SJCRH30 (cell line): ENCODE measurements around the gene TRIM9. TPM values are rescaled to one million over a fixed set of nuclear protein-coding genes. Genes with fewer than 3 reads are reported as not detected.
"Not testable (repeated sequence)": the region's sequence is repeated elsewhere in the genome, so short reads cannot be mapped to it uniquely, and the experiment has no call there.

Experiments used
- DNase-seq, 2 experiments: peaks; one replicate each; pipeline ENCODE4 v3.0.0-alpha.2; 2015 to 2020
- H3K27ac ChIP-seq: fragments of 250-450 bp; sonication (Bioruptor Pico); 2 replicates; pipeline ENCODE4 v1.5.1; 2020; ENCODE audit warnings: mild to moderate bottlenecking, moderate library complexity
- H3K27me3 ChIP-seq: fragments of 250-450 bp; sonication (Bioruptor Pico); 2 replicates; pipeline ENCODE4 v1.5.1; 2020; ENCODE audit warnings: mild to moderate bottlenecking, moderate library complexity
- H3K36me3 ChIP-seq: fragments of 250-450 bp; sonication (Bioruptor Pico); 2 replicates; pipeline ENCODE4 v1.5.1; 2020; ENCODE audit warnings: mild to moderate bottlenecking, moderate library complexity
- H3K4me1 ChIP-seq: fragments of 250-450 bp; sonication (Bioruptor Pico); 2 replicates; pipeline ENCODE4 v1.5.1; 2020; ENCODE audit warnings: mild to moderate bottlenecking, moderate library complexity
- H3K4me3 ChIP-seq: fragments of 250-450 bp; sonication (Bioruptor Pico); 2 replicates; pipeline ENCODE4 v1.5.1; 2020; ENCODE audit warnings: mild to moderate bottlenecking, moderate library complexity
- H3K9me3 ChIP-seq: fragments of 250-450 bp; sonication (Bioruptor Pico); replicated peaks from 2 replicates; pipeline ENCODE4 v1.5.1; 2020; ENCODE audit warnings: mild to moderate bottlenecking, moderate library complexity
- total RNA-seq: library from RNA; depleted of rRNA; stranded (reverse); fragments of >200 nt; shearing (Covaris generic); gene quantifications from 2 replicates; pipeline ENCODE4 v1.2.3, GENCODE V29; 2014

Gene TRIM9
- total RNA-seq, 1 experiment from 2014 or later = 1.6 TPM

- no peak for DNase-seq
- Histone ChIP-seq H3K27me3 (0 out of 2 replicates have a peak, but pooled peaks cover 4% of the 10 kb centered on the region), H3K4me1 (no peaks in the 10 kb centered on the region), H3K4me3 (no peak overlapping the region), H3K9me3 (no peaks in the 10 kb centered on the region), H3K27ac (no peak overlapping the region), H3K36me3 (no peaks in the 10 kb centered on the region)
These were observed 80.8 kb downstream of the TRIM9 start for GRCh38 chr14:51014086-51014485.

DNA sequence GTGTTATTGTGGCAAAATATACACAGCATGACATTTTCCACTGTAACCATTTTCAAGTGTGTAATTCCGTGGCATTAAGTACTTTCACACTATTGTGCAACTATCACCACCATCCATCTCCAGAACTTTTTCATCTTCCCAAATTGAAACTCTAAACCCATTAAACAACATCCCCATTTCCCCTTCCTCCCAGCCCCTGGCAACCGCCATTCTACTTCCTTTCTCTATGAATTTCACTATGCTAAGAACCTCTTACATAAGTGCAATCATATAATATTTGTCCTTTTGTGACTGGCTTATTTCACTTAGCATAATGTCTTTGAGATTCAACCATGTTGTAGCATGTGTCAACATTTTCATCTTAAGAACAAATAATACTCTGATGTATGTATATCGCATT, 82.8 kb downstream of the TRIM9 start:
- no peaks in the 10 kb centered on the region for H3K36me3 ChIP-seq
- H3K4me3 ChIP-seq = no peak overlapping the region
- DNase-seq = no peak
- no peaks in the 10 kb centered on the region for H3K4me1 ChIP-seq
- H3K27me3 ChIP-seq = 0 out of 2 replicates have a peak, but pooled peaks cover 4% of the 10 kb centered on the region
- H3K27ac ChIP-seq = no peak overlapping the region
- no peaks in the 10 kb centered on the region for H3K9me3 ChIP-seq

DNA sequence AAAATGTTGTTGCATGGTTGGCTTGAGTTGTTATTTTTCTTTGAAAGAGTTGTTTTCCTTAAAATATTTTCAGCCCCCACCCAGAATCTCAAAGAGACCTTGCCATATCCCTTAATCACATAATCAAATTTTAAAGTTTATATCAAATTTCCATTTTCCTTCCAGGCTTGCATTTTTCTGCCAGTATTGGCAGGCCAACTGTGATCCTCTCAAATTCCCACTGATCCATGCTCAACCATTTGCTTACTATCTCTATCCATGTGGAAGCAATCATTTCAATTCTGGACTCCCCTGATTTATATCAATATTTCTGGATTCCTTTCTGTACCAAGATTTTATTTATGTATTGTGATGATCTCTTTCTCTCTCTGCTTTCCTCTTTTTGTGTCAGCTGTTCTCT, 86.5 kb downstream of the TRIM9 start:
- Histone ChIP-seq H3K27me3 (0 out of 2 replicates have a peak, but pooled peaks cover 4% of the 10 kb centered on the region), H3K36me3 (no peaks in the 10 kb centered on the region), H3K9me3 (no peaks in the 10 kb centered on the region), H3K4me3 (no peak overlapping the region), H3K27ac (no peak overlapping the region), H3K4me1 (no peaks in the 10 kb centered on the region)
- no peak for DNase-seq

- Histone ChIP-seq H3K9me3 (no peaks in the 10 kb centered on the region), H3K27ac (no peak overlapping the region), H3K4me1 (no peaks in the 10 kb centered on the region), H3K36me3 (no peaks in the 10 kb centered on the region), H3K27me3 (no peaks in the 10 kb centered on the region), H3K4me3 (no peak overlapping the region)
- peak; percentile 5 to 23 for DNase-seq
These were observed 88.1 kb downstream of the TRIM9 start for GRCh38 chr14:51006781-51007211.

GRCh38 chr14:51006324-51006723, 88.6 kb downstream of the TRIM9 start:
- H3K36me3 ChIP-seq = no peaks in the 10 kb centered on the region
- H3K4me1 ChIP-seq = no peaks in the 10 kb centered on the region
- H3K27me3 ChIP-seq = no peaks in the 10 kb centered on the region
- no peak overlapping the region for H3K27ac ChIP-seq
- DNase-seq = no peak
- H3K4me3 ChIP-seq = no peak overlapping the region
- no peaks in the 10 kb centered on the region for H3K9me3 ChIP-seq

DNA sequence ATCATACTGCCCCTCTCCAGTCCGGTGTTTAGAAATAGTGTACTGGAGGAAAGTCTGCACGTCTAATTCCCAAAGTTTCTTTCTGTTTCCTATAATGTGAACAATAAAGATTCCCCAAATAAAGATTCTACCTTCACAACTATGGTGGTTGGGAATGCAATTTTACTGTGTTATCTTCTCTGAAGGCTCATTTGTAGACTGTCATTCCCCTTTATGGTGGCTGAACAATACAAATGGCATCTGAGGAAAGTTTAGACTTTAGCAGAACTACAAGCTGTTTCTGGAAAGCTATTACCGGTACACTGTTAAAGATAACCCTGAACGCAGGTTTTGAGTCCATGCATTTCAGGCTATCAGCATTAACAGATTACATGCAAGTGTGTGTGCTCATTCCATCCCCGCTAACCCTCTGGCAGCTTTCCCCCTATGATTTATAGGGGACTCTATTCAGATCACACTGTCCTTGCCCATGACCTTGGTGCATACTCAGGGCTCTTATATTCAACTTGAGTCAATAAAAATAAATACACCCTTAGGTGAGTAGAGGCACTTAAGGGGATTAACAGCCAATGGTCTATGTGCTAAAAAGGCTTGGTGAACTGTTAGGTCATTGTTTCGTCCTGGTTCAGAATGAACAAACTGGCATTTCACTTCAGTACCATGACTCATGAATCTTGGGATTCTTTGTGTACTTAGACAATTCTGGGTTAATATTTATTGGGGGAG, 89.9 kb downstream of the TRIM9 start:
- H3K36me3 ChIP-seq = no peaks in the 10 kb centered on the region
- no peaks in the 10 kb centered on the region for H3K9me3 ChIP-seq
- H3K27me3 ChIP-seq = no peaks in the 10 kb centered on the region
- no peak for DNase-seq
- no peak overlapping the region for H3K27ac ChIP-seq
- H3K4me3 ChIP-seq = no peak overlapping the region
- no peaks in the 10 kb centered on the region for H3K4me1 ChIP-seq

- Histone ChIP-seq H3K27ac (no peak overlapping the region), H3K9me3 (no peaks in the 10 kb centered on the region), H3K4me3 (no peak overlapping the region), H3K27me3 (no peaks in the 10 kb centered on the region), H3K36me3 (no peaks in the 10 kb centered on the region), H3K4me1 (no peaks in the 10 kb centered on the region)
- no peak for DNase-seq
These were observed 90.5 kb downstream of the TRIM9 start for GRCh38 chr14:51004352-51004800.

DNA sequence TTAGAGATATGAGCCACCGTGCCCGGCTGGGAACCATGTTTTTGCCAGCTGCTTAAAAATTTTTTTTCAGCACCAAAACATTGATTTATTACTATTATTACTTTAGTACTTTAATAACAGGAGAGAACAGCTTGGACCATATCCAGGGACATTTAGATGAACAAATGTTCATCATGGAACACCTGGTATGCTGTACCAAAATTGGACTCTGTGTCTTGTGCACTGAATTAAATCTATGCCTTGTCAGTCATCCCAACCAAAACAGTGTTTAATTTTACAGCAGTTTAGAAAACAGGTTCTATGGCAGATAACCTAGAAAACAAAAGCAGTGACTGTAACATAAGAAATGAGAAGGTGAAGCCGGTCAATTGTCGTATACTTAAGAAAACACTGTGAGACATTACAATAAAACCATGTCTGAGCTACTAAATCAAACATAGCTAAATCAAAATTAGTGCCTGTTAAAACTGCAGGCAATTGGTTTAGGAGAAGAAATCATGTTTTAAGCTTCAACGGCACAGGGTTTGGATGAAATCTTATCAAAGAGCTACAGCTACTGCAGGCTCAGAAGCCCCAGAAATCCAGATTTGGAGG, 92.4 kb downstream of the TRIM9 start:
- H3K4me1 ChIP-seq = no peaks in the 10 kb centered on the region

GRCh38 chr14:51000566-51000965, 94.3 kb downstream of the TRIM9 start:
- no peak overlapping the region for H3K27ac ChIP-seq
- DNase-seq = no peak
- no peaks in the 10 kb centered on the region for H3K27me3 ChIP-seq
- H3K4me3 ChIP-seq = no peak overlapping the region
- no peaks in the 10 kb centered on the region for H3K4me1 ChIP-seq
- H3K9me3 ChIP-seq = no peaks in the 10 kb centered on the region
- H3K36me3 ChIP-seq = no peaks in the 10 kb centered on the region

More for the DNA sequence above, 92.4 kb downstream of the TRIM9 start:
- H3K36me3 ChIP-seq = no peaks in the 10 kb centered on the region
- H3K9me3 ChIP-seq = no peaks in the 10 kb centered on the region
- DNase-seq = no peak
- no peaks in the 10 kb centered on the region for H3K27me3 ChIP-seq
- no peak overlapping the region for H3K27ac ChIP-seq
- H3K4me3 ChIP-seq = no peak overlapping the region

- Histone ChIP-seq H3K4me1 (no peaks in the 10 kb centered on the region), H3K27me3 (no peaks in the 10 kb centered on the region), H3K27ac (no peak overlapping the region), H3K4me3 (no peak overlapping the region), H3K9me3 (no peaks in the 10 kb centered on the region), H3K36me3 (no peaks in the 10 kb centered on the region)
- DNase-seq = peak; percentile 19 to 31
These were observed 95.2 kb downstream of the TRIM9 start for GRCh38 chr14:50999726-51000125.

GRCh38 chr14:50998612-50999011, 96.3 kb downstream of the TRIM9 start:
- Histone ChIP-seq H3K4me1 (no peaks in the 10 kb centered on the region), H3K27me3 (no peaks in the 10 kb centered on the region), H3K4me3 (no peak overlapping the region), H3K9me3 (no peaks in the 10 kb centered on the region), H3K27ac (no peak overlapping the region), H3K36me3 (no peaks in the 10 kb centered on the region)
- DNase-seq = no peak

DNA sequence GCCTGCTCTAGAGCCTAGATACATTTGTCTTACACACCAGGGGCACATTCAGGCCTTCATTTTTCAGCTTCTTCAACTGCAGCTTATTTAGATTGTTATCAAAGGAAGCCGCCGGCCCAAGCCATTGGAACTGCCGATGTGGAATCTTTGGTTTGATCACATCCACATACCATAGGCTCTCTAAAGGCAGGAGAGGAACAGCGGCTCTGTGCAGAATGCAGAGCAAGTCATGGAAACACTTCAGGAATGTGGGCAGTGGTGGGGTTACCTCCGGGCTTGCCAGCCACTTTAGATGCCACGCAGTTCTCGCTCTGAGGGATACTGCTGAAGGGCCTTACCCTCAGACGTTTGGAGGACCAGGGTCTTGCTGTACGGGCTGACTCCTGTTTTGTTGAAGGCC, 97.2 kb downstream of the TRIM9 start:
- Histone ChIP-seq H3K4me1 (no peaks in the 10 kb centered on the region), H3K27ac (no peak overlapping the region)
- no peak for DNase-seq

GRCh38 chr14:50994158-50994557, 100.7 kb downstream of the TRIM9 start:
- H3K36me3 ChIP-seq, DNase-seq, H3K9me3 ChIP-seq, H3K4me3 ChIP-seq, H3K4me1 ChIP-seq, H3K27ac ChIP-seq, H3K27me3 ChIP-seq: not testable (repeated sequence)

More for the DNA sequence above, 97.2 kb downstream of the TRIM9 start:
- Histone ChIP-seq H3K4me3 (no peak overlapping the region), H3K9me3 (no peaks in the 10 kb centered on the region), H3K36me3 (no peaks in the 10 kb centered on the region), H3K27me3 (no peaks in the 10 kb centered on the region)

DNA sequence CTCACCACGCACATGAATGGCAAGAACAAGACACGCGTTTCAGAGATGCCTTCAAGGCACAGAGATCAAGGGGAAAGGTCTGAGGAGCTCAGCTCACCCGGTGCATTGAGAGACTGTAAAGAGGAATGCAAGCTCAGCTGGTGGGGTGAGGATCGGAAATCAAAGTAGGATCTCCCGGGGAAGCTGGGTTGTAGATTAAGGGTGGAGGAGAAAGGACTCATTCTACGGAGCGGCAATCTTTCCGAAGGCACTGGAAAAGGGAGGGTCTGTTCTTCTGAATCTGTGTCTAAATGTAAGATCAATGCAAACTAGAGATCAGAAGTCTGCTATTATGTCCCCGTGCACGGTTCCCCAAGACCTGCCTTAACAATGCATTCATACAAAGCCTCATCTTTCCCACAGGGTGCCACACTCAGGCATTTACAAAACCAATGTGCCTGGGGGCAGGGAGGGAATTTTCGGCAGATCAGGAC, 109.0 kb downstream of the TRIM9 start:
- H3K27me3 ChIP-seq = no peaks in the 10 kb centered on the region
- no peak for DNase-seq
- no peaks in the 10 kb centered on the region for H3K4me1 ChIP-seq
- H3K4me3 ChIP-seq = no peak overlapping the region
- H3K36me3 ChIP-seq = no peaks in the 10 kb centered on the region
- no peak overlapping the region for H3K27ac ChIP-seq
- no peaks in the 10 kb centered on the region for H3K9me3 ChIP-seq

GRCh38 chr14:50985124-50985858, 109.6 kb downstream of the TRIM9 start:
- Histone ChIP-seq H3K27me3 (no peaks in the 10 kb centered on the region), H3K4me3 (no peak overlapping the region), H3K9me3 (no peaks in the 10 kb centered on the region), H3K36me3 (no peaks in the 10 kb centered on the region), H3K27ac (no peak overlapping the region), H3K4me1 (no peaks in the 10 kb centered on the region)
- no peak for DNase-seq
